K562 (cell line): ENCODE measurements around the gene SNX9. TPM values are rescaled to one million over a fixed set of nuclear protein-coding genes. Genes with fewer than 3 reads are reported as not detected.
A peak's percentile ranks its signal among the peaks of the same experiment; 100 is the strongest.

Experiments used
- BMI1 ChIP-seq: fragments of 150-350 bp; IDR thresholded peaks from 2 replicates; pipeline ENCODE4 v1.6.1; 2014; ENCODE audit warnings: low read length
- CBFA2T3 ChIP-seq: fragments of 450-650 bp; IDR thresholded peaks from 2 replicates; pipeline ENCODE4 v1.6.1; 2017
- CTBP1 ChIP-seq: fragments of 450-650 bp; IDR thresholded peaks from 2 replicates; pipeline ENCODE4 v1.6.1; 2016; ENCODE audit warnings: borderline replicate concordance
- DDX20 ChIP-seq: fragments of 450-650 bp; IDR thresholded peaks from 2 replicates; pipeline ENCODE4 v1.6.1; 2016; ENCODE audit warnings: missing genetic modification characterization, low read depth, mild to moderate bottlenecking, missing compliant biosample characterization, moderate library complexity
- ESRRA ChIP-seq: fragments of 450-650 bp; IDR thresholded peaks from 2 replicates; pipeline ENCODE4 v1.6.1; 2014; ENCODE audit warnings: low read depth, mild to moderate bottlenecking, moderate library complexity, borderline replicate concordance
- FOS ChIP-seq: IDR thresholded peaks from 3 replicates; pipeline ENCODE4 v1.6.1; 2011; ENCODE audit not compliant: insufficient read length; ENCODE audit errors: extremely low read depth
- FOXM1 ChIP-seq, 2 experiments: fragments of 450-650 bp in 1 of 2; sonication (generic) in 1 of 2; formaldehyde crosslinking in 1 of 2; IDR thresholded peaks; 2 replicates each; pipeline versions ENCODE4 v1.6.1 to v1.9.0; 2017 to 2022; ENCODE audit warnings: low read depth in 2 of 2, mild to moderate bottlenecking in 2 of 2, missing genetic modification reagents in 1 of 2, moderate library complexity in 1 of 2
- GATA2 ChIP-seq: sonication (generic); formaldehyde crosslinking; IDR thresholded peaks from 2 replicates; pipeline ENCODE4 v1.4.0; 2020; ENCODE audit warnings: mild to moderate bottlenecking, missing genetic modification reagents
- HSF4 ChIP-seq: fragments of 250-450 bp; sonication (Bioruptor Pico); IDR thresholded peaks from 2 replicates; pipeline ENCODE4 v2.1.2; 2022; ENCODE audit warnings: mild to moderate bottlenecking, moderate library complexity, borderline replicate concordance
- ID3 ChIP-seq, 2 experiments: fragments of 250-450 bp in 1 of 2; fragments of 450-650 bp in 1 of 2; sonication (Bioruptor Pico) in 1 of 2; IDR thresholded peaks; 2 replicates each; pipeline versions ENCODE4 v1.6.1 to v1.8.0; 2016 to 2021; ENCODE audit warnings: mild to moderate bottlenecking in 2 of 2, moderate library complexity in 2 of 2, missing compliant biosample characterization in 1 of 2, missing genetic modification characterization in 1 of 2
- ILF3 ChIP-seq: fragments of 450-650 bp; IDR thresholded peaks from 2 replicates; pipeline ENCODE4 v1.6.1; 2018; ENCODE audit warnings: antibody characterized with exemption, mild to moderate bottlenecking, moderate library complexity, borderline replicate concordance
- MLLT1 ChIP-seq, 2 experiments: fragments of 450-650 bp; IDR thresholded peaks; 2 replicates each; pipeline ENCODE4 v1.6.1; 2016
- MNT ChIP-seq, 2 experiments: fragments of 450-650 bp; conservative IDR thresholded peaks; 2 replicates each; pipeline ENCODE4 v1.6.1; 2017; ENCODE audit warnings: mild to moderate bottlenecking in 2 of 2, moderate library complexity in 2 of 2
- NELFE ChIP-seq: IDR thresholded peaks from 2 replicates; pipeline ENCODE4 v1.6.1; 2011; ENCODE audit warnings: mild to moderate bottlenecking; ENCODE audit not compliant: insufficient read depth, insufficient read length
- NKRF ChIP-seq: fragments of 450-650 bp; IDR thresholded peaks from 2 replicates; pipeline ENCODE4 v1.6.1; 2016; ENCODE audit warnings: borderline replicate concordance
- RBM14 ChIP-seq: fragments of 200-400 bp; formaldehyde crosslinking; IDR thresholded peaks from 2 replicates; pipeline ENCODE4 v1.6.1; 2018; ENCODE audit warnings: low read depth, mild to moderate bottlenecking, low read length, moderate library complexity, borderline replicate concordance; ENCODE audit not compliant: insufficient read depth
- RFX5 ChIP-seq: IDR thresholded peaks from 2 replicates; pipeline ENCODE4 v1.6.1; 2011; ENCODE audit warnings: low read depth, mild to moderate bottlenecking, improper control_type of control experiment, low read length
- SP2 ChIP-seq: IDR thresholded peaks from 2 replicates; pipeline ENCODE4 v1.6.1; 2011; ENCODE audit warnings: mild to moderate bottlenecking, low read depth, low read length, moderate library complexity; ENCODE audit not compliant: poor library complexity, severe bottlenecking; ENCODE audit errors: extremely low read depth
- THRAP3 ChIP-seq: fragments of 450-650 bp; IDR thresholded peaks from 2 replicates; pipeline ENCODE4 v1.6.1; 2016; ENCODE audit warnings: mild to moderate bottlenecking, inconsistent platforms, borderline replicate concordance
- ZNF224 ChIP-seq: sonication (generic); formaldehyde crosslinking; IDR thresholded peaks from 2 replicates; pipeline ENCODE4 v1.8.0; 2022; ENCODE audit warnings: mild to moderate bottlenecking, missing genetic modification reagents
- ZNF239 ChIP-seq: fragments of 250-450 bp; sonication (Bioruptor Pico); IDR thresholded peaks from 2 replicates; pipeline ENCODE4 v1.4.0; 2020; ENCODE audit warnings: mild to moderate bottlenecking
- ZNF263 ChIP-seq: sonication (generic); formaldehyde crosslinking; IDR thresholded peaks from 2 replicates; pipeline ENCODE4 v1.8.0; 2022; ENCODE audit warnings: mild to moderate bottlenecking, missing genetic modification reagents, borderline replicate concordance
- ZNF785 ChIP-seq: fragments of 250-450 bp; sonication (Bioruptor Pico); IDR thresholded peaks from 2 replicates; pipeline ENCODE4 v1.4.0; 2020; ENCODE audit warnings: mild to moderate bottlenecking
- ZNF830 ChIP-seq: fragments of 250-450 bp; sonication (Bioruptor Pico); IDR thresholded peaks from 2 replicates; pipeline ENCODE4 v1.5.0; 2021; ENCODE audit warnings: mild to moderate bottlenecking
- polyA plus RNA-seq, 8 experiments: library from polyadenylated mRNA; depleted of rRNA in 4 of 8; stranded (reverse) in 5 of 8; unstranded in 3 of 8; fragments of >200 nt; fragmentation: Nextera tagmentation in 2 of 8; fragmentation: Illumina TruSeq in 1 of 8; extraction: Ambion mirVana in 2 of 8; extraction: Trizol in 1 of 8; gene quantifications; 2 replicates each; pipeline versions ENCODE4 v1.2.1 to v1.2.3, GENCODE V29; 2011 to 2014; ENCODE audit warnings: inconsistent platforms in 1 of 8, missing spikeins in 1 of 8
- total RNA-seq, 7 experiments: library from RNA; depleted of rRNA in 6 of 7; stranded (reverse); fragments of >200 nt in 6 of 7; fragmentation: Illumina TruSeq in 2 of 7; extraction: Trizol in 2 of 7; gene quantifications; 2 replicates each; pipeline versions ENCODE4 v1.2.1 to v1.2.3, GENCODE V29; 2011 to 2021; ENCODE audit warnings: low replicate concordance in 1 of 7

The SNX9 gene
- total and polyA plus RNA-seq, 9 of the 15 experiments (the other 6 are each of a cell fraction or from before 2014, with no cell fraction given): 6.0 to 81.7 (median 57.1) TPM

- TF ChIP-seq MLLT1 (IDR thresholded peaks at IDR 0.05) (no peak; a peak in 1 of 4 replicates), ZNF785 (CRISPR knock-in tag) (no peak), FOS (no peak), RFX5 (no peak), HSF4 (CRISPR knock-in tag) (no peak), THRAP3 (no peak), DDX20 (no peak), BMI1 (no peak), ILF3 (no peak), FOXM1 (IDR thresholded peaks at IDR 0.05; ENCODE audit: low read depth) (peak; percentile 22; the same call in 1 of the 2 replicates), FOXM1 (CRISPR knock-in tag; IDR thresholded peaks at IDR 0.05; ENCODE audit: low read depth) (no peak), ESRRA (peak; percentile 50; the same call in 1 of the 2 replicates), NELFE (no peak), CBFA2T3 (peak; percentile 67), GATA2 (no peak), ZNF239 (CRISPR knock-in tag) (no peak), NKRF (no peak), ID3 (CRISPR knock-in tag; IDR thresholded peaks at IDR 0.05) (no peak), ID3 (tag; IDR thresholded peaks at IDR 0.05) (no peak), ZNF830 (CRISPR knock-in tag) (no peak), SP2 (no peak), ZNF224 (CRISPR knock-in tag) (no peak), MNT (conservative IDR thresholded peaks at IDR 0.05) (no peak), RBM14 (no peak), CTBP1 (no peak; the same call in 1 of the 2 replicates), ZNF263 (CRISPR knock-in tag) (0 out of 2 replicates have a peak, but pooled peaks have one; percentile 6)
These were observed 69.4 kb downstream of the SNX9 start (continued) for GRCh38 chr6:157892363-157892877.
